HCT116 (cell line): ENCODE data around the gene C1orf35. TPM values are rescaled to one million over a fixed set of nuclear protein-coding genes. Genes with fewer than 3 reads are reported as not detected.

Experiments
- ATAC-seq: fragments of 200-7000 bp; cut with Tn5 transposase; 2 replicates; pipeline ENCODE4 v1.9.1; 2020; ENCODE audit warnings: mild to moderate bottlenecking, moderate library complexity
- BruUV-seq: library from RNA; stranded (reverse); fragments of 400-500 nt; replicated peaks from 2 replicates; lab custom pipeline; 2021; lab: Mats Ljungman, UMichigan
- CTCF ChIA-PET: fragments of 300-600 bp; sonication (Branson Sonifier 250); formaldehyde crosslinking; loops from one replicate; lab custom pipeline; 2021; ENCODE audit warnings: antibody characterized with exemption; lab: Charles Lee
- POLR2A ChIA-PET: fragments of 300-600, 350-600 bp; sonication (Branson Sonifier 250); formaldehyde crosslinking; loops from one replicate; lab custom pipeline; 2021; ENCODE audit warnings: antibody characterized with exemption; lab: Charles Lee
- RAD21 ChIA-PET, 2 experiments: fragments of 300-600 bp; sonication (Branson Sonifier 250); formaldehyde crosslinking; loops; one replicate each; lab custom pipeline; 2023; ENCODE audit warnings: low total read pairs in 2 of 2; ENCODE audit not compliant: uncharacterized antibody in 2 of 2, unreplicated experiment in 2 of 2, low non-redundant PET in 1 of 2; lab: Charles Lee
- DNase-seq: peaks from one replicate; pipeline ENCODE4 v3.0.0-alpha.2; 2010; ENCODE audit warnings: low read depth, low spot score
- H2AFZ ChIP-seq: fragments of 200-600 bp; shearing (Covaris generic), sonication (generic); 2 replicates; pipeline ENCODE4 v1.6.1; 2017; ENCODE audit warnings: low read depth, mixed run types, mixed read lengths, antibody characterized with exemption, low read length; ENCODE audit not compliant: poor library complexity, severe bottlenecking
- H3K27ac ChIP-seq: 2 replicates; pipeline ENCODE4 v1.5.1; 2012; ENCODE audit warnings: low read depth, low read length
- H3K27me3 ChIP-seq: fragments of 200-600 bp; sonication (generic); 2 replicates; pipeline ENCODE4 v1.6.1; 2016; ENCODE audit warnings: mixed run types, low read length, mixed read lengths; ENCODE audit not compliant: insufficient read depth
- H3K36me3 ChIP-seq, 2 experiments: fragments of 200-500 bp in 1 of 2; fragments of 200-600 bp in 1 of 2; sonication (Bioruptor generic) in 1 of 2; sonication (generic) in 1 of 2; 2 replicates each; pipeline versions ENCODE4 v1.5.1 to v1.6.1; 2014 to 2016; ENCODE audit warnings: low read length in 2 of 2, inconsistent platforms in 1 of 2, mixed read lengths in 1 of 2, mixed run types in 1 of 2; ENCODE audit not compliant: insufficient read depth in 2 of 2, control insufficient read depth in 1 of 2
- H3K4me1 ChIP-seq, 2 experiments: fragments of 200-600 bp in 1 of 2; sonication (generic) in 1 of 2; 2 replicates each; pipeline versions ENCODE4 v1.5.1 to v1.6.1; 2012 to 2017; ENCODE audit warnings: low read length in 2 of 2, inconsistent platforms in 1 of 2, mild to moderate bottlenecking in 1 of 2, mixed read lengths in 1 of 2, mixed run types in 1 of 2, moderate library complexity in 1 of 2; ENCODE audit not compliant: insufficient read depth in 2 of 2, control insufficient read depth in 1 of 2
- H3K4me2 ChIP-seq: fragments of 200-600 bp; sonication (generic); 2 replicates; pipeline ENCODE4 v1.6.1; 2017; ENCODE audit warnings: mixed run types, low read length, mixed read lengths
- H3K4me3 ChIP-seq, 2 experiments: fragments of 200-600 bp in 1 of 2; sonication (generic) in 1 of 2; replicated peaks in 1 of 2; 2 replicates each; pipeline ENCODE4 v1.5.1; 2011 to 2016; ENCODE audit warnings: low read length in 2 of 2, control low read depth in 1 of 2, low read depth in 1 of 2, mild to moderate bottlenecking in 1 of 2, mixed read lengths in 1 of 2, mixed run types in 1 of 2
- H3K79me2 ChIP-seq: fragments of 200-600 bp; sonication (generic); 2 replicates; pipeline ENCODE4 v1.6.1; 2017; ENCODE audit warnings: mild to moderate bottlenecking, mixed run types, low read length, moderate library complexity, mixed read lengths; ENCODE audit not compliant: insufficient read depth
- H3K9ac ChIP-seq: fragments of 200-600 bp; sonication (generic); 2 replicates; pipeline ENCODE4 v1.6.1; 2016; ENCODE audit warnings: low read length, mixed read lengths
- H3K9me2 ChIP-seq: fragments of 200-600 bp; sonication (generic), shearing (Covaris generic); 2 replicates; pipeline ENCODE4 v1.6.1; 2017; ENCODE audit warnings: mixed run types, mild to moderate bottlenecking, moderate library complexity; ENCODE audit not compliant: insufficient read depth
- H3K9me3 ChIP-seq, 2 experiments: fragments of 200-500 bp in 1 of 2; fragments of 200-600 bp in 1 of 2; sonication (Bioruptor generic) in 1 of 2; sonication (generic) in 1 of 2; 2 replicates each; pipeline ENCODE4 v1.6.1; 2014 to 2017; ENCODE audit warnings: low read length in 2 of 2, mixed read lengths in 2 of 2, inconsistent platforms in 1 of 2, low read depth in 1 of 2, mild to moderate bottlenecking in 1 of 2, mixed run types in 1 of 2, moderate library complexity in 1 of 2; ENCODE audit not compliant: control insufficient read depth in 1 of 2, insufficient read depth in 1 of 2
- H4K20me1 ChIP-seq: fragments of 200-600 bp; sonication (generic), shearing (Covaris generic); 2 replicates; pipeline ENCODE4 v1.6.1; 2017; ENCODE audit warnings: mixed run types, mild to moderate bottlenecking, moderate library complexity; ENCODE audit not compliant: insufficient read depth
- CTCF ChIP-seq, 3 experiments: fragments of 200-600 bp in 1 of 3; sonication (generic) in 1 of 3; IDR thresholded peaks in 2 of 3; conservative IDR thresholded peaks in 1 of 3; 2 replicates each; pipeline ENCODE4 v1.5.1; 2012 to 2017; ENCODE audit warnings: low read depth in 2 of 3, low read length in 2 of 3, antibody characterized with exemption in 1 of 3, borderline replicate concordance in 1 of 3, control low read depth in 1 of 3, mild to moderate bottlenecking in 1 of 3, mixed read lengths in 1 of 3, mixed run types in 1 of 3, moderate library complexity in 1 of 3; ENCODE audit not compliant: insufficient read depth in 1 of 3
- ELF1 ChIP-seq: IDR thresholded peaks from 2 replicates; pipeline ENCODE4 v1.6.1; 2012; ENCODE audit warnings: low read depth, borderline replicate concordance
- POLR2A ChIP-seq: IDR thresholded peaks from 2 replicates; pipeline ENCODE4 v1.7.0; 2011; ENCODE audit warnings: borderline replicate concordance; ENCODE audit not compliant: insufficient read depth, insufficient read length; ENCODE audit errors: extremely low read depth
- POLR2AphosphoS5 ChIP-seq: IDR thresholded peaks from 2 replicates; pipeline ENCODE4 v1.6.1; 2011; ENCODE audit warnings: mild to moderate bottlenecking, low read depth, low read length, moderate library complexity
- intact Hi-C: fragments of 100-400 bp; cut with micrococcal nuclease; formaldehyde crosslinking; loops from 2 replicates; pipeline ENCODE4 v1.10.0; 2022
- total RNA-seq: library from RNA; stranded (reverse); gene quantifications from one replicate; pipeline ENCODE4 v1.2.1, GENCODE V29; 2021; ENCODE audit not compliant: unreplicated experiment

The C1orf35 gene
- total RNA-seq, 1 experiment from 2014 or later, result 26.1 TPM

GRCh38 chr1:228074954-228075730, 28.0 kb downstream of the C1orf35 start:
- H3K4me3 ChIP-seq, result no peak overlapping the region
- CTCF ChIA-PET, result interaction anchor here (1.7 to 2.2 kb wide), 2 partner anchors 71 to 75 kb away, joined by 6 to 16 read pairs; no protein-coding TSS in a partner anchor
- ATAC-seq (peak; percentile 48), DNase-seq (no peak)
- no peaks in the 10 kb centered on the region for H4K20me1 ChIP-seq
- H3K9me2 ChIP-seq, result no peaks in the 10 kb centered on the region
- no peak overlapping the region for H2AFZ ChIP-seq
- H3K36me3 ChIP-seq, result no peaks in the 10 kb centered on the region
- peaks cover 9% of the 10 kb centered on the region; the same call in 1 of the 2 replicates for H3K79me2 ChIP-seq
- H3K27me3 ChIP-seq, result no peaks in the 10 kb centered on the region
- H3K4me2 ChIP-seq, result no peak overlapping the region
- RAD21 ChIA-PET, result no interaction called here
- H3K4me1 ChIP-seq, result no peaks in the 10 kb centered on the region; a peak in 1 of 4 replicates
- no peaks in the 10 kb centered on the region for H3K9me3 ChIP-seq
- intact Hi-C loops, result loop anchor here (5.0 to 10.0 kb wide), 2 partner anchors 78 to 310 kb away; no protein-coding TSS in a partner anchor
- no peak overlapping the region for H3K9ac ChIP-seq
- POLR2A ChIA-PET, result no interaction called here
- H3K27ac ChIP-seq, result no peak overlapping the region
- TF ChIP-seq POLR2AphosphoS5 (peak; percentile 11), POLR2A (peak; percentile 22), ELF1 (no peak)
- BruUV-seq, result no TSS peak

GRCh38 chr1:228073857-228074545, 29.1 kb downstream of the C1orf35 start:
- Histone ChIP-seq H3K36me3 (no peaks in the 10 kb centered on the region), H3K27me3 (no peaks in the 10 kb centered on the region), H3K4me3 (no peak overlapping the region), H3K4me2 (no peak overlapping the region), H3K4me1 (no peaks in the 10 kb centered on the region; a peak in 1 of 4 replicates), H4K20me1 (no peaks in the 10 kb centered on the region), H3K9me3 (no peaks in the 10 kb centered on the region), H3K79me2 (no peaks in the 10 kb centered on the region), H3K9me2 (no peaks in the 10 kb centered on the region), H3K9ac (no peak overlapping the region), H2AFZ (no peak overlapping the region), H3K27ac (no peak overlapping the region)
- TF ChIP-seq POLR2A (no peak), CTCF (IDR thresholded peaks at IDR 0.05 in 2 of 3, conservative IDR thresholded peaks at IDR 0.05 in 1 of 3; ENCODE audit: borderline replicate concordance in 1 of 3, insufficient read depth in 1 of 3, low read depth in 2 of 3, low read length in 2 of 3) (peak in 1 of 3 experiments; percentile 27; a peak in 1 of 6 replicates)
- intact Hi-C loops, result loop anchor here (5.0 to 10.0 kb wide), 2 partner anchors 77 to 309 kb away; no protein-coding TSS in a partner anchor
- POLR2A ChIA-PET, result no interaction called here
- BruUV-seq, result no TSS peak
- RAD21 ChIA-PET, result interaction anchor here in 1 of 2 experiments (0.8 kb wide), 1 partner anchor 75 kb away, joined by 3 read pairs; no protein-coding TSS in a partner anchor
- ATAC-seq, result peak; percentile 57
- no peak for DNase-seq
- CTCF ChIA-PET, result interaction anchor here (1.7 to 2.2 kb wide), 2 partner anchors 70 to 74 kb away, joined by 6 to 16 read pairs; no protein-coding TSS in a partner anchor
